HG03432 (cell line): ENCODE data around the gene FAM219B.

Source experiments
- ATAC-seq: cut with Tn5 transposase; IDR thresholded peaks from one replicate; pipeline ENCODE4 v1.9.1; 2021; ENCODE audit warnings: mild to moderate bottlenecking, moderate library complexity; ENCODE audit not compliant: unreplicated experiment

FAM219B gene

GRCh38 chr15:74851960-74852359 is 54.7 kb downstream of the FAM219B start:
- no peak for ATAC-seq

GRCh38 chr15:74850393-74850792 is 56.3 kb downstream of the FAM219B start:
- no peak for ATAC-seq
